NCI-H2171 (cell line): Measurements from ENCODE around the gene ARHGEF40.

ENCODE experiments used
- DNase-seq: peaks from one replicate; lab custom pipeline; 2025; lab: John Stamatoyannopoulos, UW

ARHGEF40 gene

GRCh38 chr14:21059842-21060613 is 10.1 kb upstream of the ARHGEF40 start:
- no peak for DNase-seq

DNA sequence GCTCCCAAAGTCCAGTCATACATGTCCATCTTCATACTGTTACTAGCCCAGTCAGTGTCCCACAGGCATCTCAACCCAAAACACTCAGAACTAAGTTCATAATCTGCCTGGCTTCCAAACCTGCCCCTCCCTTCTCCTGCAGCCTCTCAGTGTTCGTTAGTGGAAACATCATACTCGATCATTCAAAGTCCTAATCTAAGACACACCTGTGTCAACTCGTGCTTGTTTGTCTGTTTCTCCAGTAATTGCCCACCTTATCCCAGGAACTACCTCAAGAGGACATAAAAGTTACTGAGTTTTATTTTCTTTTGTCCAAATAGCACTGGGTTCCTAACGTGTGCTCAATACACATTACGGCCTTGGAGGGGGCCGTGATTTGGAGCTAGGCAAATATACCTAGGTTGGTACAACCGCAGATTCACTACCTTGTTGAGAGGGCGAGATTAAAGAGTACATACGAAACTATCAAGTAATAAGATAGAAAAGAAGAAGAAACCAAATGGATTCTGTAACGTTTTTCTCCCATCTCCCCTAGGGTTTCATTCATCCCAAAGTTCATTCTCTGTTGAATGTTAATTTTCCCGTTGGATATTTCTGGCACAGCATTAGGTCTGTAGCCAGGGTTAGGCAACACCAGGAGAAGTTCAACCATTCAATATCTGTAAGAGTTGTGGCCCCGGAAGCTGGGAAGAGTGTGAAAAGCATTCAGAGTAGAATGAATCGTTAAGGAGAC is 9.3 kb upstream of the ARHGEF40 start:
- no peak for DNase-seq

- DNase-seq = no peak
Observed at GRCh38 chr14:21061347-21061668, 8.8 kb upstream of the ARHGEF40 start.

- DNase-seq = no peak
Observed at GRCh38 chr14:21063479-21063878, 6.6 kb upstream of the ARHGEF40 start.

GRCh38 chr14:21066882-21067502 is 3.1 kb upstream of the ARHGEF40 start:
- DNase-seq = peak; percentile 39

DNA sequence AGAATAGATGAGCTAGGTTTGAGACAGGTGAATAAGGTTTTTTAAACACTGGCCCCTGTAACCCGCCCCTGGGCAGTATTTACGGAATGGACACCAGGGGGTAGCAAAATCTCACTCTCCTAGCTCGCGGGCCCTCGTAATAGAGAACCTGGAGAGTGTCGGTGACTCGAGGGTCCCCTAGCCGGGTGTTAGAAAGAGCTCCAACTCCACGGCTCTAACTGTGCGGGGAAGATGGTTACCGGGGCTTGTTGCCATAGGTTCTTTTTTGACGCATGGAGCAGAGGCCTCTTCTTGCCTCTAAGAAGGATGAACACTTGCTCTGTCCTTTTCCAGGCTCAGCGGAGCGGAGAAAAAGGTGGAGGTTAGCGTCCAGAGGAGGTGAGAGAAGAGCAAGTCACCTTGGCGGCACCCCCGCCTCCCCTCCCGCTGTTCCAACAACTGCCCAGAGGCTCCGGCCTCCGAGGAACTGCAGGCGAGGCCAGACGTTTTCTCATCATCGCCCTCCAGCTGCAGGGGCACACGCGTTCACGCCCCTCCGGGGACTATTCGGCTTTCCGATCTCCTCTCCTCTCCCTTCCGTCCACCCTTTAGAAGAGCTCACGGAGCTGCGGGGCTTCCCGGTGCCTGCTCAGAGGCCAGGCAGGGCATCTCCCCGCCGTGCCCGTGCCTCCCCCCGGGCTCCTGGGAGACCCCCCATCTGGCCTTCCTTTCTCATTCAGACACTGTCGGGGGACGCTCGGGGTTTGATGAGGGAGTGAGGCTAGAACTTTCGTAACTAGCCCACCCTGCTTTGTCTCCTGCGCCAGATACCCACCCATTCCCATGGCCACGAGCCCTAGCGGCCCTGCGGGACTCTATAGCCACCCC is 1.4 kb upstream of the ARHGEF40 start:
- peak; percentile 94 for DNase-seq

DNA sequence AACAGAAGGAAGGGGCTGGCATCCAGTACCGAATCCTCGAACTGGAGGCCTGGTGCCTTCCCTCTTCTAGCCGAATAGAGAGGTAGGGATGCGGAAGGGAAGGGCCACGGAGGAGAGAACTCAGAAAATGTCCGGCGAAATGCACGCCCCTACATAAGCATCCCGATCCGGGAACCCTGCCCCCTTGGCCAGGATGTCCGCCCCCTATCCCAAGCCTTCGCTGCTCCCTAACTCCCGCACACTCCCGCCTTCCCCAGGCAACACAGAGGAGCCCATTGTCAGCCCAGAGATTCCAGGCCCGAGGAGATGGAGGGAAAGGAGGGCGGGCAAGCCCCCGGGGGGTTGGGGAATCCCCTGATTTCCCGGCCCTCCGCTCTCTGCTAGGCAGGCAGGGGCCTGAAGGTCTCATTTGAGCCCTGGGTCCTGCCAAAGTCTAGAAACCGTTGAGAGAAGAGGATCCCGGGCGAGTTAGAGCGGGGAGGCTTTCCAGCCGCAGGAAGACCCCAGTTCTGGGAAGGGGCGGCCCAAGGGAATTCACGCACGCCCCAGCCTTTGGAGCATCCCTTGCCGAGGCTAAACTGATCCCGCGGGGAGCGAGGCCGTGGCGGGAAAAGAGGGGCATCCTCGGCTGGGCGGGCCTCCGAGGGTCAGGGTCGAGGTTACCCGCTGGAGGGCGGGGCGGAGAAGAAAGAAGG is 569 bp upstream of the ARHGEF40 start:
- DNase-seq = peak; percentile 40

DNA sequence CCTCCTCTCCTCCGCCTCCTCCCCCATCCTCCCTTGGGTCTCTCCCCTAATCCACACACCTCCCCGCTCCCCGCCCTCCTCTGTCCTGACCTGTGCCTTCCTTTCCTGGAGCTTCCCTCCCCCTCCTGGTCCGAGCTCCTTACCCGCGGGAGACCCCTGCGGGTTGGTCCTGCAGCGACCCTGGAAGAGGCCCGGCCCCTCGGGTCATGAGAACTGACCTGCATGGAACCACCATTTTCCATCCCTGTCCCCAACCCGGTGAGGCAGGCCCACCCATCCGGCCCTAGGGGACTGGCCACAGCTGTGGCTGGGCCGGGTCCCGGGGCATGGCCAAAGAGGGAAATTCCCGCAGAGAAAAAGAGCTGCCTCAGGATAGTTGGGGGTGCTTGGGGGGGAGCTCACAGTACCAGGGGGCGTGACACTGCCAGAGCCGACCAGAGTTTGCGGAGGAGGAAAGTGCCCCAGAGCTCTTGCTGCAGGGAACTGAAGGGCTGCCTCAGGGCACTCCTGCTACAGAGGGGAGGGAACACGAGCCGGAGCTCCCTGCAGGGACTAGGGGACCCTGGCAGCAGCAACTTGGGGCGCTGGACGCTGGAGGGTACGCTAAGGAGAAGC is 613 bp downstream of the ARHGEF40 start:
- no peak for DNase-seq

GRCh38 chr14:21071225-21072030 is 1.3 kb downstream of the ARHGEF40 start:
- DNase-seq = peak; percentile 83

GRCh38 chr14:21072031-21072473 is 1.9 kb downstream of the ARHGEF40 start:
- no peak for DNase-seq

DNA sequence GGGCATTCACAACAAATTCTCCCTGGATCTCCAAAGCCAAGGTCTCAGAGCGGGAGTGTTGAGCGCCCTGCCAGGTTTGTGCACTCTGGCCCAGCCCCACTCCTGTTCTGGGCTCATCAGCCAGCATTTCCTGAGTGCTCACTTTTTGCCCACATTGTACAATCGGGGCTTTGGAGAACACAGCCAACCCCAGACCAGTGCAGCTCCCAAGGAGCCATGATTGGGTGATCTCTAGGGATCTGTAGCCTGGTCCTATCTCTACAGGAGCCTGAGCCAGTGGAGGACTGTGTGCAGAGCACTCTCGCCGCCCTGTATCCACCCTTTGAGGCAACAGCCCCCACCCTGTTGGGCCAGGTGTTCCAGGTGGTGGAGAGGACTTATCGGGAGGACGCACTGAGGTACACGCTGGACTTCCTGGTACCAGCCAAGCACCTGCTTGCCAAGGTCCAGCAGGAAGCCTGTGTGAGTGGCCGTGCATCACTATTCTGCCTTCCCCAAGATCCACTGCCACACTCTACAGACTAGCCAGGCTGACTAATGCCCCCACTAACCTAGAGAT is 2.8 kb downstream of the ARHGEF40 start:
- no peak for DNase-seq

DNA sequence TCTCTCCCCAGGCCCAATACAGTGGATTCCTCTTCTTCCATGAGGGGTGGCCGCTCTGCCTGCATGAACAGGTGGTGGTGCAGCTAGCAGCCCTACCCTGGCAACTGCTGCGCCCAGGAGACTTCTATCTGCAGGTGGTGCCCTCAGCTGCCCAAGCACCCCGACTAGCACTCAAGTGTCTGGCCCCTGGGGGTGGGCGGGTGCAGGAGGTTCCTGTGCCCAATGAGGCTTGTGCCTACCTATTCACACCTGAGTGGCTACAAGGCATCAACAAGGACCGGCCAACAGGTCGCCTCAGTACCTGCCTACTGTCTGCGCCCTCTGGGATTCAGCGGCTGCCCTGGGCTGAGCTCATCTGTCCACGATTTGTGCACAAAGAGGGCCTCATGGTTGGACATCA is 3.8 kb downstream of the ARHGEF40 start:
- DNase-seq = no peak

GRCh38 chr14:21074398-21075272 is 4.5 kb downstream of the ARHGEF40 start:
- DNase-seq = no peak

- DNase-seq = no peak
Observed at GRCh38 chr14:21075719-21076437, 5.8 kb downstream of the ARHGEF40 start.

DNA sequence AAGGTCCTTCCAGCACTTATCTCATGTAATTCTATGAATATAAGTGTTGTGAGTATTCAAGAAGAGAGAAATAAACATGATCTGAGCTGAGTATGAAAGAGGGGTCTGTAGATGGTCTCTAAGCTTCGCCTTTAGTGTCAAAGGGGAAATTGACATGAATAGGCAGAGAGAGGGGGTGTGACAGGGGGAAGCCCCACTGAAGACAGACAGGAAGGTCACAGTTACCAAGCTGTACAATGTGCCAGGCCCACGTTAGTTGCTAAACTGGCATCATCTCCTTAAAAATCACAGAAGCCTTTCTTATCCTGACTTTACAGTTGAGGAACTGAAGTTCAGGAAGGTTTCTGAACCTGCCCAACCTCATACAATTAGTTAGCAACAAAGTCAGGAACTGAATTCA is 7.6 kb downstream of the ARHGEF40 start:
- DNase-seq = no peak

DNA sequence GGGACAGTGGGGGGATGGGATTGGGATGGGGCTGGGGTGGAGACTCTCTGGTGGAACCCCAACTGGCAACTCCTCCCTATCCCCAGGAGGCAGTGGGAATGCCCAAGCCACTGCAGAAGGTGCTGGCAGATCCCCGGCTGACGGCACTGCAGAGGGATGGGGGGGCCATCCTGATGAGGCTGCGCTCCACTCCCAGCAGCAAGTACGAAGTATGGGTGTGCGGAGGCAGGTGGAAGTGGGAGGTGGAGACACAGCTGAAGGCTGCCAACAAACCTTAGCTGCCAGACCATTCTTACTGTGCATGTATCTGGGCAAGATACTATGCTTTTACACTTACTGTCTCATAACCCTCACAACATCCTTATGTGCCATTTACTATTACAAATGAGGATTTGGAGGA is 8.2 kb downstream of the ARHGEF40 start:
- no peak for DNase-seq

DNA sequence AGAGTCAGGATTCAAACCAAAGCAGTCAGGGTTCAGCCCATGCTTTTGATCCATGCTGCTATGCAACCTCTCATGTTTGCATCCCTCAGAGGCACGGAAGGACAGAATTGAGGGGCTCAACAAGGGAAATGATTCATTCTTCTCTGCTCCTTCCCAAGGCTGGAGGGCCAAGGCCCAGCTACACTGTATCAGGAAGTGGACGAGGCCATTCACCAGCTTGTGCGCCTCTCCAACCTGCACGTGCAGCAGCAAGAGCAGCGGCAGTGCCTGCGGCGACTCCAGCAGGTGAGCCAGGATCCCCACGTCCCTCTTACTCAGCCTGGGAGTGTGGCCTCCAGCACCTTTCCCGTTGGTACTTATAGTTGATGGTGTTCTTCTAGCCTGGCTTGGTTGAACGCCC is 8.6 kb downstream of the ARHGEF40 start:
- DNase-seq = no peak

- no peak for DNase-seq
Observed at GRCh38 chr14:21081521-21082142, 11.5 kb downstream of the ARHGEF40 start.
